ENCODE results near the gene PTPN4. TPM values are rescaled to one million over a fixed set of nuclear protein-coding genes. Genes with fewer than 3 reads are reported as not detected.

Gene PTPN4
- total and polyA plus RNA-seq, 10 of the 15 experiments (the other 5 are each of a cell fraction or from before 2014, with no cell fraction given): 5.0 to 29.7 (median 23.7) TPM

DNA sequence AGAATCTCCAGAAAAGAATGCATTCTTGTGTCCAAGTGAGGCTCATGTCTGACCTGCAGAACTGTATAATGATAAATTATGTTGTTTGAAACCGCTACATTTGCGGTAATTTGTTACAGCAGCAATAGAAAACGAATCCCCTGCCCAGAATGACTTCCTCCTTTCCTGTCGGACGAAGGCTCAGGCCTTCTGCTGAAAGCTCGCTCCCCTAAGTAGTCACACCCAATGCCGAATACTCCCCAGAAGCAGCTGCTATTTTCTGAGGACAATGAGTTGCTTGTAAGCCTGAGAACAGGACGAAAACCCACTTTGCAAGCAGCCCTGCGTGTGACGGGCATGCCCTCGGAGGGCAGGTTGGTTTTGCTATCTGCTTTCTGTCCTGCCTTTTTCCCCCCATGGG is 27.7 kb upstream of the PTPN4 start:
- no peaks in the 10 kb centered on the region for H3K79me2 ChIP-seq (ENCODE audit: control insufficient read depth, insufficient read depth, low read length)
- H3K9me3 ChIP-seq (replicated peaks; ENCODE audit: control insufficient read depth, insufficient read depth, low read length): no peaks in the 10 kb centered on the region
- H3K4me2 ChIP-seq (ENCODE audit: control insufficient read depth, insufficient read depth): no peak overlapping the region
- H2AFZ ChIP-seq (ENCODE audit: control insufficient read depth, low read depth, low read length): no peak overlapping the region
- H4K20me1 ChIP-seq (ENCODE audit: control insufficient read depth, insufficient read depth): no peaks in the 10 kb centered on the region
- no peaks in the 10 kb centered on the region for H3K4me1 ChIP-seq (ENCODE audit: control insufficient read depth, insufficient read depth, low read length)
- intact Hi-C loops (cut with micrococcal nuclease; ENCODE audit: unreplicated experiment): no loop called here
- no peak for FAIRE-seq
- H3K9ac ChIP-seq (ENCODE audit: control insufficient read depth, insufficient read depth, low read length): no peak overlapping the region
- H3K36me3 ChIP-seq (ENCODE audit: control insufficient read depth in 2 of 2, insufficient read depth in 2 of 2, low read length in 1 of 2): no peaks in the 10 kb centered on the region
- SMC1A ChIA-PET (ENCODE audit: uncharacterized antibody, unreplicated experiment): no interaction called here
- TF ChIP-seq SRF (IDR thresholded peaks at IDR 0.05; ENCODE audit: low read depth in 2 of 2, low read length in 2 of 2): no peak
- TF ChIP-seq, protein P1, sequence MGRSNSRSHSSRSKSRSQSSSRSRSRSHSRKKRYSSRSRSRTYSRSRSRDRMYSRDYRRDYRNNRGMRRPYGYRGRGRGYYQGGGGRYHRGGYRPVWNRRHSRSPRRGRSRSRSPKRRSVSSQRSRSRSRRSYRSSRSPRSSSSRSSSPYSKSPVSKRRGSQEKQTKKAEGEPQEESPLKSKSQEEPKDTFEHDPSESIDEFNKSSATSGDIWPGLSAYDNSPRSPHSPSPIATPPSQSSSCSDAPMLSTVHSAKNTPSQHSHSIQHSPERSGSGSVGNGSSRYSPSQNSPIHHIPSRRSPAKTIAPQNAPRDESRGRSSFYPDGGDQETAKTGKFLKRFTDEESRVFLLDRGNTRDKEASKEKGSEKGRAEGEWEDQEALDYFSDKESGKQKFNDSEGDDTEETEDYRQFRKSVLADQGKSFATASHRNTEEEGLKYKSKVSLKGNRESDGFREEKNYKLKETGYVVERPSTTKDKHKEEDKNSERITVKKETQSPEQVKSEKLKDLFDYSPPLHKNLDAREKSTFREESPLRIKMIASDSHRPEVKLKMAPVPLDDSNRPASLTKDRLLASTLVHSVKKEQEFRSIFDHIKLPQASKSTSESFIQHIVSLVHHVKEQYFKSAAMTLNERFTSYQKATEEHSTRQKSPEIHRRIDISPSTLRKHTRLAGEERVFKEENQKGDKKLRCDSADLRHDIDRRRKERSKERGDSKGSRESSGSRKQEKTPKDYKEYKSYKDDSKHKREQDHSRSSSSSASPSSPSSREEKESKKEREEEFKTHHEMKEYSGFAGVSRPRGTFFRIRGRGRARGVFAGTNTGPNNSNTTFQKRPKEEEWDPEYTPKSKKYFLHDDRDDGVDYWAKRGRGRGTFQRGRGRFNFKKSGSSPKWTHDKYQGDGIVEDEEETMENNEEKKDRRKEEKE (IDR thresholded peaks at IDR 0.05): no peak
- TF ChIP-seq, protein P2, sequence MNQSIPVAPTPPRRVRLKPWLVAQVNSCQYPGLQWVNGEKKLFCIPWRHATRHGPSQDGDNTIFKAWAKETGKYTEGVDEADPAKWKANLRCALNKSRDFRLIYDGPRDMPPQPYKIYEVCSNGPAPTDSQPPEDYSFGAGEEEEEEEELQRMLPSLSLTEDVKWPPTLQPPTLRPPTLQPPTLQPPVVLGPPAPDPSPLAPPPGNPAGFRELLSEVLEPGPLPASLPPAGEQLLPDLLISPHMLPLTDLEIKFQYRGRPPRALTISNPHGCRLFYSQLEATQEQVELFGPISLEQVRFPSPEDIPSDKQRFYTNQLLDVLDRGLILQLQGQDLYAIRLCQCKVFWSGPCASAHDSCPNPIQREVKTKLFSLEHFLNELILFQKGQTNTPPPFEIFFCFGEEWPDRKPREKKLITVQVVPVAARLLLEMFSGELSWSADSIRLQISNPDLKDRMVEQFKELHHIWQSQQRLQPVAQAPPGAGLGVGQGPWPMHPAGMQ (IDR thresholded peaks at IDR 0.05; ENCODE audit: borderline replicate concordance): no peak
- TF ChIP-seq, protein P3, sequence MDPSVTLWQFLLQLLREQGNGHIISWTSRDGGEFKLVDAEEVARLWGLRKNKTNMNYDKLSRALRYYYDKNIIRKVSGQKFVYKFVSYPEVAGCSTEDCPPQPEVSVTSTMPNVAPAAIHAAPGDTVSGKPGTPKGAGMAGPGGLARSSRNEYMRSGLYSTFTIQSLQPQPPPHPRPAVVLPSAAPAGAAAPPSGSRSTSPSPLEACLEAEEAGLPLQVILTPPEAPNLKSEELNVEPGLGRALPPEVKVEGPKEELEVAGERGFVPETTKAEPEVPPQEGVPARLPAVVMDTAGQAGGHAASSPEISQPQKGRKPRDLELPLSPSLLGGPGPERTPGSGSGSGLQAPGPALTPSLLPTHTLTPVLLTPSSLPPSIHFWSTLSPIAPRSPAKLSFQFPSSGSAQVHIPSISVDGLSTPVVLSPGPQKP (IDR thresholded peaks at IDR 0.05; ENCODE audit: low read depth, low read length): no peak
- no peak for TF ChIP-seq POU2F2 (IDR thresholded peaks at IDR 0.05; ENCODE audit: borderline replicate concordance, low read depth, low read length)
- no peak for TF ChIP-seq RAD21 (IDR thresholded peaks at IDR 0.05; ENCODE audit: insufficient read depth, low read depth, low read length)
- TF ChIP-seq, protein P4, sequence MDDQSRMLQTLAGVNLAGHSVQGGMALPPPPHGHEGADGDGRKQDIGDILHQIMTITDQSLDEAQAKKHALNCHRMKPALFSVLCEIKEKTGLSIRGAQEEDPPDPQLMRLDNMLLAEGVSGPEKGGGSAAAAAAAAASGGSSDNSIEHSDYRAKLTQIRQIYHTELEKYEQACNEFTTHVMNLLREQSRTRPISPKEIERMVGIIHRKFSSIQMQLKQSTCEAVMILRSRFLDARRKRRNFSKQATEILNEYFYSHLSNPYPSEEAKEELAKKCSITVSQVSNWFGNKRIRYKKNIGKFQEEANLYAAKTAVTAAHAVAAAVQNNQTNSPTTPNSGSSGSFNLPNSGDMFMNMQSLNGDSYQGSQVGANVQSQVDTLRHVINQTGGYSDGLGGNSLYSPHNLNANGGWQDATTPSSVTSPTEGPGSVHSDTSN (IDR thresholded peaks at IDR 0.05; ENCODE audit: insufficient replicate concordance, low read depth, low read length): no peak
- TF ChIP-seq ZNF24 (IDR thresholded peaks at IDR 0.05): no peak
- TF ChIP-seq CHD4 (IDR thresholded peaks at IDR 0.05): no peak
- no peak for TF ChIP-seq SMARCA5 (IDR thresholded peaks at IDR 0.05)
- TF ChIP-seq ZNF622 (IDR thresholded peaks at IDR 0.05): no peak
- no peak for TF ChIP-seq CHD1 (IDR thresholded peaks at IDR 0.05; ENCODE audit: low read depth, low read length)
- no peak for TF ChIP-seq RBBP5 (conservative IDR thresholded peaks at IDR 0.05)
- TF ChIP-seq NR2C1 (IDR thresholded peaks at IDR 0.05): no peak
- no peak for TF ChIP-seq POLR2AphosphoS2 (IDR thresholded peaks at IDR 0.05; ENCODE audit: low read depth, low read length)
- TF ChIP-seq MTA3 (IDR thresholded peaks at IDR 0.05; ENCODE audit: borderline replicate concordance, low read length): no peak
- TF ChIP-seq ETV6 (conservative IDR thresholded peaks at IDR 0.05 in 1 of 2, IDR thresholded peaks at IDR 0.05 in 1 of 2; ENCODE audit: borderline replicate concordance in 1 of 2, low read depth in 1 of 2): no peak
- in situ Hi-C loops (cut with MboI): no loop called here
- no peak overlapping the region for H3K27ac ChIP-seq (ENCODE audit: control insufficient read depth, insufficient read depth)
- WGBS (ENCODE audit: insufficient coverage, insufficient replicate concordance, low lambda C conversion rate, missing lambda C conversion rate): 36% methylated on average over 11 of the region's 11 CpGs
- ATAC-seq: no peak
- no TSS peak for BruUV-seq (replicated peaks)
- POLR2A ChIA-PET: no interaction called here
- no peak for DNase-seq (ENCODE audit: low read depth, low spot score)
- H3K27me3 ChIP-seq (replicated peaks in 1 of 2; ENCODE audit: control insufficient read depth in 2 of 2, insufficient read depth in 2 of 2, low read length in 1 of 2): no peaks in the 10 kb centered on the region; a peak in 2 of 4 replicates
- RAD21 ChIA-PET (ENCODE audit: unreplicated experiment): no interaction called here
- CTCF ChIA-PET: no interaction called here
- no peak overlapping the region for H3K4me3 ChIP-seq

Measured in GM12878 (cell line).